ENCODE measurements around the gene VAC14.

VAC14 gene

GRCh38 chr16:70721202-70721963, 79.6 kb downstream of the VAC14 start:
- no peak for DNase-seq

DNA sequence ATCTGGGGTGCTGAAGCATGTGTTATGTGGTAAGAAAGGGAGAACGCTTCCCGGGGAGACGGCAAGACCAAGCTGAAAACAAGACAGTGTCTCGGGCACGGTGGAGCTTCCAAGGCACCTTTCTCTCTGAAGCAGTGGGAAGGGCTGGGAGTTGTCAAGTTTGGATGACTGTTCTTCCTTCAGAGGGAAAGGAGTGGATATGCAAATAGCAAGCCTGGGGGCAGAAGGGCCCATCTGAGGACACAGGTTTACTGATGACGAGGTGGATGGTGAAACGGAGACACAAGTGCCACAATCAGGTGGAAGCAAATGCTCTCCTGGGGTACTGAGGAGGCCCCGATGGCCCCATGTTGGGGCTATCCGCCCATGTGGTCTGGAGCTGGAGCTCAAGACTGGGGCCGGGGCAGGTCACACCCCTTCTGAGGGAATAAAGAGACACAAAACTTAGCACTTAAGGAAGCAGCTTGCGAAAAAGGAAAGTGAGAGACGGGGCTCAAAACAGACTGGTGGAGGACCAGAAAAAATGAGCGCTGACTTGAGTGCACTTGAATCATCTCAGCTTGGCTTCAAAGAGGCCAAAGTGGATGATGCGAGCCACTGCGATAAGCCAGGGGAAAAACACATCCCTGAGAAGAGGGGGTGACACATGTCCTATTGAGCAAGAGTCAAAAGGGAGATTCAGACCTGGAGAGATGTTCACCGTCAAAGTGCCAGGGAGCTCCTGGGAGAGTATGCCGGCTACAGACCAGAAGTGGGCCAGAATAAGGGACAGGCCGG, 80.3 kb downstream of the VAC14 start:
- DNase-seq: no peak

GRCh38 chr16:70717065-70717464, 83.9 kb downstream of the VAC14 start:
- DNase-seq: no peak

GRCh38 chr16:70715860-70716357, 85.0 kb downstream of the VAC14 start:
- DNase-seq: no peak

- DNase-seq: no peak
These were observed 85.7 kb downstream of the VAC14 start for GRCh38 chr16:70715055-70715858.

DNA sequence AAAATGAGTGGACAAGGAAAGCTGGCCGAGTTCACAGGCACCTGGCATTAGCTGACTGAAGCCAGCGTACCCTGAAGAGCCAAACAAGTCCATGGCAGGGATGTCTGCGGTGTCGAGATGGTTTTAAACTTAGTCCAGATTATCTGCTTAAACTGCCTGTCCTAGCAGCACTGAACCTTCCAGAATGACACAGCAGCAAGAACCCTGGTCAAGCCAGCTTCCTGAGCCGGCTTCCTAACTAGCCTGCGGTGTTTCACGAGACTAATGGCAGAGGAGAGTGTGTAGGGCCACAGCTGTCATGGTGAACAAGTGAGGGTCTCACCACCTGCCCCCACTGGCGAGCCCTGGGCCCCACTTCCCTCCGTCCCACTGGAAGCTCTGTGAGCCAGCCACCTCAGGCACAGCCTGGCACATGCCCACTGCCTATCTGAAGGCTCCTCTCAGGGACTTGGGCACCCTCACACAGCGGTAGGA, 86.3 kb downstream of the VAC14 start:
- no peak for DNase-seq

GRCh38 chr16:70713824-70714223, 87.1 kb downstream of the VAC14 start:
- DNase-seq: no peak

- DNase-seq: no peak
These were observed 87.6 kb downstream of the VAC14 start for GRCh38 chr16:70713342-70713741.

- no peak for DNase-seq
These were observed 88.0 kb downstream of the VAC14 start for GRCh38 chr16:70712942-70713341.

DNA sequence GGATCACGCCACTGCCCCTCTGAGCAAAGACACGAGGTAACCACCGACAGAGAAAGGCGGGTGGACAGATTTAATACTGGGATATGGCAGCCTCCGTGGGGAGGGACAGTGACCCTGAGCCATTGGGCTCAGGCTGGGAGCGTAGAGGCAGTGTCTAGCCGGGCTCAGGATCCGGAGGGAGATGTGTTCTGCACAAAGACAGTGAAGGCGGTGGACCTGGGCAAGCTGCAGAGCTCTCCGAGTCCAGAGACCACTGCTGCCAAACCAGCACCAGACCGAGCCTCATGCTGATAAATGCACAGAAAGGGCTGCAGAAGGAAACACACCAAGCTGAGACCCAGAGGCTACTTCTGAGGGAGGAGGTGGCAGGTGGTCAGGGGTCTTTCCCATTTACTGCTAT, 88.6 kb downstream of the VAC14 start:
- no peak for DNase-seq

- DNase-seq: no peak
These were observed 89.5 kb downstream of the VAC14 start for GRCh38 chr16:70711211-70712031.

GRCh38 chr16:70710422-70711210, 90.3 kb downstream of the VAC14 start:
- no peak for DNase-seq

DNA sequence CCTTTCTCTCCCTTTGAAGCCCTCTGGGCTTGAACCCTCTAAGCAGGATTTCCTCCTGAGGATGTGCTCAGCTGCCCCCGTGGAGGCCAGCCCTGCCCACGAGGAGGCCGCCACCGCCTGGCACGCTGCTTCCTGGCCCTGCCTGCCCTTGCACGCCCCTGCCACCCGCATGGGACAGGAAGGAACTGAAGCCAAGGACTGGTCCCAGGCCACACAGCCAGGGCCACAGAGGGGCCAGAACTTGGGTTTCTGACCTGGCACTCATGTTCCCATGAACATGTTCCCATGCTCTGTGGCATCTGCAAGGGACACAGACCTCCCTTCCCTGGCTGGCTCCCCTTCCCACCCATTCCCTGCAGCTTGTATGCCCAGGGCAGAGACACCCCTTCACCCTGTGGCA, 91.0 kb downstream of the VAC14 start:
- no peak for DNase-seq

- DNase-seq: no peak
These were observed 91.5 kb downstream of the VAC14 start for GRCh38 chr16:70709457-70709856.

GRCh38 chr16:70708366-70709246, 92.4 kb downstream of the VAC14 start:
- no peak for DNase-seq

DNA sequence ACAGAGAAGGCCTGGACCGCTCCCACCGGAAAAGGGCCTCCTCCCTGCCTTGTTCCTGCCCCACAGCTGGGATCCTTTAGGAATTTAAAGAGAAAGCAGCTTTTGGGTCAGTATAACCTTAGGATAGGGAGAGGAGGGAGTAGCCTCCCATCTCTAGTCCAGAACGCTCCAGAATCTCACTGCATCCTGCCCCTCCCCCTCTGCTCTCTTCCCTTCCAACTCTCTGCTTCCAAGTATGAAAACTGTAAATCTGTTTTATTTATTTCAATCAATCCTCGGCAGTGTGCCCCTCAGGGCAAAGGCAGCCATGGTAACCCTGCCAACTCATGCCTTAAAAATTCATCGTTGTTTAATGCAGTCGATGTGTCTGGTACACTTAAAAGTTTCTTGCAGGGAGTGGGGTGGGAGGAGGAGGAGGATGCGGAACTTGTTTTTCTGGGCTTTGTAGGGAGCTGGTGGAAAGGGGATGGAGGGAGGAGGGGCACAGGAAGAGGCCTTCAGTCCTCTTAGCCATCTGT, 94.0 kb downstream of the VAC14 start:
- no peak for DNase-seq

GRCh38 chr16:70705056-70705455, 95.9 kb downstream of the VAC14 start:
- DNase-seq: no peak

DNA sequence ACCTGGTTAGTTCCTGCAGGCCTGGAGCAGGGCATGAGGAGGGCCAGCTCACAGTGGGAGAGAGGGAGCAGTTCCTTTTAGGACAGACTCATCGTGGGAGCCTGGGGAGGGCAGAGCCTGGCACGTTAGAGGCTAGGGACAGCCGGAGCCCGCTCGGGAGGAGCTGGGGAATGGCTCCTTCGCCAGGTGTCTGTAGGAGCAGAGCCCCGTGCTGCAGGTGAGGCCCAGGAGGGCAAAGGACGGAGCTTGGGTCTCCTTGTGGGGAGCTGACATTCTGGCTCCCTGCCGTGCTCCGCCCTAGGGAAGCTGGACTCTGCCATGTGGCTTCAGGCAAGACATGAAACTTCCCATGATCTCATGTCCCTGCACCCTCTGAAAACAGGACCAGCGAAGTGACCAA, 96.4 kb downstream of the VAC14 start:
- DNase-seq: no peak

DNA sequence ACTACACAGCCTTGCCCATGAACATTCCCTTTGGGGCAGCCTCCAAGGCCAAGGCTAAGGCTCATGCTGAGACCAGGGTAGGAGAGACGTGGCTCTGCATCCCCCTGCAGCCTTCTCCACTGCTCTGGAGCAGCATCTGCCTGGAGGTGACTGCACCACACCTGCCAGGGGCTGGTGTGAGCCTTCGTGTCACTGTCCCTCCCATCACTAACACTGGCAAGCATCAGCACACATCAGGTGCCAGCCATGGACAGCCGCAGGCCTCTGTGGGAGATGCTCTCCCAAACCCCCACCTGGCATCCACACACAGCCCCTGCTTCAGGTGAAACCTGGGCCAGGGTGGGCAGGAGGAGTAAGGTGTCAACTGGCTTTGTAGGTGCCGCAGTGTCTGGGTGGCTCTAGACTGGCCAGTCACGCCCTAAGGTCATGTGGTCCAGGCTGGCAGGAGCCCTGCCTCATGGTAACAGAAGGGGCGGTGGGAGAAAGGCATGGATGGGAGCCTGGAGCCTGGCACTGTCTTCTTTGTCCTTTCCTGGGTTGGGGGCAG, 97.0 kb downstream of the VAC14 start:
- DNase-seq: no peak
